WTC11 (cell line): Measurements from ENCODE around the gene PYCR2. TPM values are rescaled to one million over a fixed set of nuclear protein-coding genes. Genes with fewer than 3 reads are reported as not detected.
A peak's percentile ranks its signal among the peaks of the same experiment; 100 is the strongest.

Source experiments
- ATAC-seq: fragments of 200-7000 bp; cut with Tn5 transposase; 2 replicates; pipeline ENCODE4 v1.10.0; 2021; ENCODE audit warnings: mild to moderate bottlenecking, moderate library complexity
- Bru-seq: library from RNA; stranded (reverse); fragments of 400-500 nt; gene quantifications from one replicate; lab custom pipeline; 2021; lab: Mats Ljungman, UMichigan
- CTCF ChIA-PET: fragments of 300-600 bp; sonication (Branson Sonifier 250); formaldehyde crosslinking; loops from one replicate; lab custom pipeline; 2021; ENCODE audit warnings: antibody characterized with exemption; lab: Charles Lee
- POLR2A ChIA-PET: fragments of 350-600 bp; sonication (Branson Sonifier 250); formaldehyde crosslinking; loops from one replicate; lab custom pipeline; 2021; ENCODE audit warnings: antibody characterized with exemption; lab: Charles Lee
- DNase-seq: peaks from one replicate; pipeline ENCODE4 v3.0.0; 2021; ENCODE audit warnings: low spot score
- H3K27ac Mint-ChIP-seq: 2 replicates; pipeline ENCODE4 v1.8.0; 2021; ENCODE audit warnings: mixed read lengths
- H3K27me3 Mint-ChIP-seq: 2 replicates; pipeline ENCODE4 v1.8.0; 2021; ENCODE audit warnings: low read depth, mild to moderate bottlenecking, moderate library complexity, mixed read lengths
- H3K36me3 Mint-ChIP-seq: 2 replicates; pipeline ENCODE4 v1.8.0; 2021; ENCODE audit warnings: mixed read lengths
- H3K4me1 Mint-ChIP-seq: 2 replicates; pipeline ENCODE4 v1.8.0; 2022; ENCODE audit warnings: mixed read lengths
- H3K4me3 Mint-ChIP-seq: 2 replicates; pipeline ENCODE4 v1.8.0; 2021; ENCODE audit warnings: mild to moderate bottlenecking, moderate library complexity, mixed read lengths
- H3K9me3 Mint-ChIP-seq: 2 replicates; pipeline ENCODE4 v1.8.0; 2021; ENCODE audit warnings: mixed read lengths
- AFF4 ChIP-seq: sonication (generic); formaldehyde crosslinking; IDR thresholded peaks from 2 replicates; pipeline ENCODE4 v1.8.1; 2023; ENCODE audit warnings: mild to moderate bottlenecking, missing genetic modification reagents, borderline replicate concordance
- AR ChIP-seq: fragments of 250-450 bp; sonication (Bioruptor Pico); IDR thresholded peaks from 2 replicates; pipeline ENCODE4 v1.9.0; 2021; ENCODE audit warnings: mild to moderate bottlenecking
- CBFB ChIP-seq: sonication (generic); formaldehyde crosslinking; IDR thresholded peaks from 2 replicates; pipeline ENCODE4 v1.8.1; 2022; ENCODE audit warnings: mild to moderate bottlenecking, low read depth, missing genetic modification reagents
- CREM ChIP-seq: sonication (generic); formaldehyde crosslinking; IDR thresholded peaks from 2 replicates; pipeline ENCODE4 v1.8.1; 2022; ENCODE audit warnings: mild to moderate bottlenecking, missing genetic modification reagents, moderate library complexity
- ELF4 ChIP-seq: sonication (generic); formaldehyde crosslinking; IDR thresholded peaks from 2 replicates; pipeline ENCODE4 v1.8.1; 2022; ENCODE audit warnings: low read depth, mild to moderate bottlenecking, moderate library complexity, missing genetic modification reagents
- FOXJ3 ChIP-seq: sonication (generic); formaldehyde crosslinking; IDR thresholded peaks from 2 replicates; pipeline ENCODE4 v1.9.0; 2021; ENCODE audit warnings: missing genetic modification reagents, mild to moderate bottlenecking, borderline replicate concordance
- FOXP1 ChIP-seq: sonication (generic); formaldehyde crosslinking; IDR thresholded peaks from 2 replicates; pipeline ENCODE4 v1.8.0; 2022; ENCODE audit warnings: missing genetic modification reagents, mild to moderate bottlenecking, moderate library complexity, borderline replicate concordance
- FOXP4 ChIP-seq: sonication (generic); formaldehyde crosslinking; IDR thresholded peaks from 2 replicates; pipeline ENCODE4 v1.8.0; 2022; ENCODE audit warnings: mild to moderate bottlenecking, missing genetic modification reagents
- GRHL2 ChIP-seq: fragments of 250-450 bp; sonication (Bioruptor Pico); IDR thresholded peaks from 2 replicates; pipeline ENCODE4 v1.8.0; 2022; ENCODE audit warnings: mild to moderate bottlenecking, moderate library complexity; ENCODE audit not compliant: insufficient replicate concordance, severe bottlenecking
- IRF1 ChIP-seq: sonication (generic); formaldehyde crosslinking; IDR thresholded peaks from 2 replicates; pipeline ENCODE4 v1.8.0; 2023; ENCODE audit warnings: missing genetic modification reagents
- MXD4 ChIP-seq: fragments of 250-450 bp; sonication (Bioruptor Pico); IDR thresholded peaks from 2 replicates; pipeline ENCODE4 v1.8.0; 2021; ENCODE audit warnings: mild to moderate bottlenecking, moderate library complexity, borderline replicate concordance
- OVOL2 ChIP-seq: fragments of 250-450 bp; sonication (Bioruptor Pico); IDR thresholded peaks from 2 replicates; pipeline ENCODE4 v1.9.0; 2021; ENCODE audit warnings: mild to moderate bottlenecking, borderline replicate concordance
- RELA ChIP-seq: sonication (generic); formaldehyde crosslinking; IDR thresholded peaks from 2 replicates; pipeline ENCODE4 v1.8.1; 2022; ENCODE audit warnings: missing genetic modification reagents, mild to moderate bottlenecking, borderline replicate concordance
- SOX15 ChIP-seq: fragments of 250-450 bp; sonication (Bioruptor Pico); IDR thresholded peaks from 2 replicates; pipeline ENCODE4 v1.9.0; 2021; ENCODE audit warnings: mild to moderate bottlenecking
- STAT6 ChIP-seq: sonication (generic); formaldehyde crosslinking; conservative IDR thresholded peaks from 2 replicates; pipeline ENCODE4 v1.8.1; 2023; ENCODE audit warnings: mild to moderate bottlenecking, low read depth, missing genetic modification reagents, moderate library complexity
- ZBTB21 ChIP-seq: sonication (generic); formaldehyde crosslinking; IDR thresholded peaks from 2 replicates; pipeline ENCODE4 v1.8.1; 2023; ENCODE audit warnings: mild to moderate bottlenecking, missing genetic modification reagents, borderline replicate concordance
- ZMAT4 ChIP-seq: fragments of 250-450 bp; sonication (Bioruptor Pico); IDR thresholded peaks from 2 replicates; pipeline ENCODE4 v1.9.0; 2021; ENCODE audit warnings: mild to moderate bottlenecking
- ZNF121 ChIP-seq: sonication (generic); formaldehyde crosslinking; IDR thresholded peaks from 2 replicates; pipeline ENCODE4 v1.8.0; 2023; ENCODE audit warnings: missing genetic modification reagents
- ZSCAN18 ChIP-seq: fragments of 250-450 bp; sonication (Bioruptor Pico); IDR thresholded peaks from 2 replicates; pipeline ENCODE4 v2.1.2; 2022; ENCODE audit warnings: mild to moderate bottlenecking, moderate library complexity
- long read RNA-seq, 3 experiments: library from RNA in 1 of 3; library from capped mRNA in 1 of 3; library from polyadenylated mRNA in 1 of 3; unstranded in 2 of 3; stranded (forward) in 1 of 3; transcript quantifications; one replicate each; pipeline ENCODE4 v2.0.0, GENCODE V29; 2021
- total RNA-seq: library from RNA; stranded (reverse); gene quantifications from 3 replicates; pipeline ENCODE4 v1.2.3, GENCODE V29; 2021

PYCR2 gene
- total RNA-seq = 81.5 to 90.3 TPM (median 86.0 TPM) in 3 replicates
- percentile 91 among the genes with signal in this experiment for Bru-seq, nascent RNA
- long read RNA-seq, experiment 1, transcript PYCR2-208 (6 exons, 1,549 nt) = minor isoform, 5 of 643 reads
- long read RNA-seq, experiment 1, transcript PYCR2-201 (7 exons, 1,689 nt) = major isoform, 538 of 643 reads
- long read RNA-seq, experiment 1, partial matches to known transcripts = 34 of 643 reads
- long read RNA-seq, experiment 1, other reads (novel, unspliced or antisense) = 66 of 643 reads
- long read RNA-seq, experiment 2, transcript PYCR2-201 (7 exons, 1,689 nt) = major isoform, 36 of 111 reads
- long read RNA-seq, experiment 2, partial matches to known transcripts = 31 of 111 reads
- long read RNA-seq, experiment 2, other reads (novel, unspliced or antisense) = 44 of 111 reads
- long read RNA-seq, experiment 3, transcript PYCR2-208 (6 exons, 1,549 nt) = minor isoform, 7 of 540 reads
- long read RNA-seq, experiment 3, transcript PYCR2-201 (7 exons, 1,689 nt) = major isoform, 469 of 540 reads
- long read RNA-seq, experiment 3, partial matches to known transcripts = 0 of 540 reads
- long read RNA-seq, experiment 3, other reads (novel, unspliced or antisense) = 64 of 540 reads

- Mint-ChIP-seq H3K27ac (peak within 1 kb of the TSS; percentile 84), H3K9me3 (no peaks in the 10 kb centered on the region), H3K4me1 (peaks cover 23% of the 10 kb centered on the region), H3K36me3 (peaks cover 35% of the 10 kb centered on the region), H3K4me3 (peak within 1 kb of the TSS; percentile 92), H3K27me3 (no peaks in the 10 kb centered on the region)
- ATAC-seq (peak; percentile 95), DNase-seq (peak; percentile 95)
- POLR2A ChIA-PET = interaction anchor here (0.6 to 2.1 kb wide), 7 partner anchors 17 to 179 kb away, joined by 3 to 10 read pairs (median 4); partner anchors contain the start of genes H3-3A, LEFTY1, LEFTY2 and SRP9
- CTCF ChIA-PET = interaction anchor here (0.8 to 1.9 kb wide), 14 partner anchors 13 to 449 kb away, joined by 3 to 16 read pairs (median 4); partner anchors contain the start of genes SRP9 and TMEM63A
- TF ChIP-seq AFF4 (CRISPR knock-in tag) (no peak), FOXP4 (CRISPR knock-in tag) (peak; percentile 82; the same call in 1 of the 2 replicates), SOX15 (no peak), ZSCAN18 (no peak), STAT6 (CRISPR knock-in tag) (no peak), FOXP1 (CRISPR knock-in tag) (peak; percentile 86), FOXJ3 (CRISPR knock-in tag) (no peak), ZMAT4 (CRISPR knock-in tag) (no peak), ZBTB21 (CRISPR knock-in tag) (no peak), CREM (CRISPR knock-in tag) (peak; percentile 49; the same call in 1 of the 2 replicates), AR (CRISPR knock-in tag) (no peak), ELF4 (no peak), IRF1 (CRISPR knock-in tag) (no peak), MXD4 (CRISPR knock-in tag) (no peak), CBFB (no peak), ZNF121 (CRISPR knock-in tag) (no peak), OVOL2 (no peak), GRHL2 (CRISPR knock-in tag) (no peak), RELA (CRISPR knock-in tag) (no peak)
These were observed at the start of gene PYCR2 for GRCh38 chr1:225923692-225924555. Gene PYCR2, minus strand, starts transcription at chr1:225924250. Its CDS starts 140 bp downstream, at chr1:225924110.
